ENCODE data around the gene PMM2.
A peak's percentile ranks its signal among the peaks of the same experiment; 100 is the strongest.

Gene PMM2

GRCh38 chr16:8859913-8860881 lies 62.6 kb downstream of the PMM2 start:
- Mint-ChIP-seq H3K4me1 (ENCODE audit: low read depth) (peaks cover 30% of the 10 kb centered on the region), H3K9me3 (ENCODE audit: low read depth) (no peaks in the 10 kb centered on the region), H3K4me3 (no peak overlapping the region), H3K36me3 (peaks cover 2% of the 10 kb centered on the region), H3K27me3 (no peaks in the 10 kb centered on the region), H3K27ac (no peak overlapping the region)

- H3K27me3 Mint-ChIP-seq = no peaks in the 10 kb centered on the region
- H3K27ac Mint-ChIP-seq = peak overlapping the region; percentile 34
- H3K36me3 Mint-ChIP-seq = peaks cover 2% of the 10 kb centered on the region
- no peak overlapping the region for H3K4me3 Mint-ChIP-seq
- peaks cover 36% of the 10 kb centered on the region for H3K4me1 Mint-ChIP-seq (ENCODE audit: low read depth)
- H3K9me3 Mint-ChIP-seq (ENCODE audit: low read depth) = no peaks in the 10 kb centered on the region
Observed at GRCh38 chr16:8861563-8862308, 64.1 kb downstream of the PMM2 start.

GRCh38 chr16:8862309-8863130 lies 64.9 kb downstream of the PMM2 start:
- Mint-ChIP-seq H3K9me3 (ENCODE audit: low read depth) (no peaks in the 10 kb centered on the region), H3K4me3 (no peak overlapping the region), H3K4me1 (ENCODE audit: low read depth) (peaks cover 38% of the 10 kb centered on the region), H3K36me3 (no peaks in the 10 kb centered on the region), H3K27ac (peak overlapping the region; percentile 34), H3K27me3 (no peaks in the 10 kb centered on the region)

GRCh38 chr16:8863594-8864424 lies 66.2 kb downstream of the PMM2 start:
- H3K36me3 Mint-ChIP-seq = no peaks in the 10 kb centered on the region
- no peaks in the 10 kb centered on the region for H3K27me3 Mint-ChIP-seq
- H3K27ac Mint-ChIP-seq = peak overlapping the region; percentile 54
- peaks cover 38% of the 10 kb centered on the region for H3K4me1 Mint-ChIP-seq (ENCODE audit: low read depth)
- H3K9me3 Mint-ChIP-seq (ENCODE audit: low read depth) = no peaks in the 10 kb centered on the region
- no peak overlapping the region for H3K4me3 Mint-ChIP-seq

GRCh38 chr16:8864480-8865110 lies 67.0 kb downstream of the PMM2 start:
- Mint-ChIP-seq H3K36me3 (no peaks in the 10 kb centered on the region), H3K27me3 (no peaks in the 10 kb centered on the region), H3K4me3 (no peak overlapping the region), H3K9me3 (ENCODE audit: low read depth) (no peaks in the 10 kb centered on the region), H3K4me1 (ENCODE audit: low read depth) (peaks cover 43% of the 10 kb centered on the region), H3K27ac (peak overlapping the region; percentile 54)

- H3K4me1 Mint-ChIP-seq (ENCODE audit: low read depth) = peaks cover 43% of the 10 kb centered on the region
Observed at GRCh38 chr16:8865145-8865882, 67.7 kb downstream of the PMM2 start.

GRCh38 chr16:8866118-8866883 lies 68.7 kb downstream of the PMM2 start:
- no peaks in the 10 kb centered on the region for H3K36me3 Mint-ChIP-seq
- peaks cover 50% of the 10 kb centered on the region for H3K4me1 Mint-ChIP-seq (ENCODE audit: low read depth)
- H3K9me3 Mint-ChIP-seq (ENCODE audit: low read depth) = no peaks in the 10 kb centered on the region
- H3K27ac Mint-ChIP-seq = peak overlapping the region; percentile 58
- H3K4me3 Mint-ChIP-seq = peak overlapping the region; percentile 56
- H3K27me3 Mint-ChIP-seq = no peaks in the 10 kb centered on the region

More at GRCh38 chr16:8865145-8865882, 67.7 kb downstream of the PMM2 start:
- peak overlapping the region; percentile 46 for H3K4me3 Mint-ChIP-seq
- H3K36me3 Mint-ChIP-seq = no peaks in the 10 kb centered on the region
- peak overlapping the region; percentile 28 for H3K27ac Mint-ChIP-seq
- H3K9me3 Mint-ChIP-seq (ENCODE audit: low read depth) = no peaks in the 10 kb centered on the region
- no peaks in the 10 kb centered on the region for H3K27me3 Mint-ChIP-seq

- no peaks in the 10 kb centered on the region for H3K9me3 Mint-ChIP-seq (ENCODE audit: low read depth)
- H3K27me3 Mint-ChIP-seq = no peaks in the 10 kb centered on the region
- no peaks in the 10 kb centered on the region for H3K36me3 Mint-ChIP-seq
- peak overlapping the region; percentile 89 for H3K27ac Mint-ChIP-seq
- H3K4me3 Mint-ChIP-seq = peak overlapping the region; percentile 94
- H3K4me1 Mint-ChIP-seq (ENCODE audit: low read depth) = peaks cover 52% of the 10 kb centered on the region
Observed at GRCh38 chr16:8866884-8867215, 69.2 kb downstream of the PMM2 start.

- H3K9me3 Mint-ChIP-seq (ENCODE audit: low read depth) = no peaks in the 10 kb centered on the region
- peak overlapping the region; percentile 94 for H3K4me3 Mint-ChIP-seq
- H3K4me1 Mint-ChIP-seq (ENCODE audit: low read depth) = peaks cover 48% of the 10 kb centered on the region
- no peaks in the 10 kb centered on the region for H3K27me3 Mint-ChIP-seq
- H3K36me3 Mint-ChIP-seq = no peaks in the 10 kb centered on the region
- peak overlapping the region; percentile 89 for H3K27ac Mint-ChIP-seq
Observed at GRCh38 chr16:8867216-8867931, 69.7 kb downstream of the PMM2 start.

- Mint-ChIP-seq H3K4me1 (ENCODE audit: low read depth) (peaks cover 48% of the 10 kb centered on the region), H3K27me3 (no peaks in the 10 kb centered on the region), H3K36me3 (no peaks in the 10 kb centered on the region), H3K4me3 (peak overlapping the region; percentile 94), H3K9me3 (ENCODE audit: low read depth) (no peaks in the 10 kb centered on the region), H3K27ac (peak overlapping the region; percentile 89)
Observed at GRCh38 chr16:8867932-8868415, 70.3 kb downstream of the PMM2 start.

- Mint-ChIP-seq H3K9me3 (ENCODE audit: low read depth) (no peaks in the 10 kb centered on the region), H3K4me3 (peak within 1 kb of the TSS; percentile 94), H3K4me1 (ENCODE audit: low read depth) (peaks cover 48% of the 10 kb centered on the region), H3K27me3 (no peaks in the 10 kb centered on the region), H3K36me3 (no peaks in the 10 kb centered on the region), H3K27ac (peak within 1 kb of the TSS; percentile 89)
Observed at GRCh38 chr16:8868416-8869211, 71.0 kb downstream of the PMM2 start, which contains the start of gene CARHSP1. Gene CARHSP1 (minus strand): TSS chr16:8869006. CDS start chr16:8859328, 9,678 bp downstream.

Measured in activated naive CD8-positive, alpha-beta T cell (primary cell).